Hypothalamus (tissue), 51 donors: Measurements from ENCODE around the gene EPB42.
A peak's percentile ranks its signal among the peaks of the same experiment; 100 is the strongest.
"Not testable (repeated sequence)": the region's sequence is repeated elsewhere in the genome, so short reads cannot be mapped to it uniquely, and the experiment has no call there.

ENCODE experiments used
- DNase-seq, 51 donors: peaks; one replicate each; lab custom pipeline; 2025; lab: John Stamatoyannopoulos, UW

EPB42 gene

GRCh38 chr15:43242616-43243015, 21.8 kb upstream of the EPB42 start:
- DNase-seq = no peak

- DNase-seq = peak in 16 of 51 donors; percentile 7 to 56 (median 24)
These were observed 20.3 kb upstream of the EPB42 start for GRCh38 chr15:43241100-43241499.

GRCh38 chr15:43239732-43240491, 19.1 kb upstream of the EPB42 start:
- DNase-seq = no peak

GRCh38 chr15:43238671-43239131, 17.9 kb upstream of the EPB42 start:
- no peak for DNase-seq

- no peak for DNase-seq
These were observed 17.1 kb upstream of the EPB42 start for GRCh38 chr15:43237842-43238470.

GRCh38 chr15:43235536-43235935, 14.7 kb upstream of the EPB42 start:
- DNase-seq = no peak

DNA sequence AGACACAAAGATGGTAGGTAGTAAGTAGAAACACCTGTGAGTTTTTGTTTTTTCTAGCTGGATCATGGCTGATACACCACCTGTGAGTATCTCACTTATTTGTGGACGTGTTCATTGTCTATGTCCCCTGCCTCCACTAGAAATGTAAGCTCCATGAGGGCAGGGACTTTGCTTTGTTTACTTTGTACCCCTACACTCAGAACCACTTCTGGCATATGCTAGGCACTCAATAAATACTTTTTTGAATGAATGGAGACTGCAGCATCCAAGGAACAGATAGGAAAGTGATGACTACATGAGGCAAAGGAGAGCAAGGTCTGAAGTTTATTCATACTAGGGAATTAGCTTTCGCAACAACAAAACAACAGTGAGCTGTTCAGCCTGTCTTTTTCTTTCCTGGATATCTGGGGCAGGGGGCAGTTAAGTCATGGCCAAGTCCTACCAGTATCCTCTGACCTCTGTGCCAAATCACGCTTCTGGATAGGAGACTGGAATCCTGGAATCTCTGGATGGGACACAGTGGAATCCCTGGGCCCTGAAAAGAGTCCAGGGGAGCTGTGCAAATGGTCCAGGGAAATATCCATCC, 11.6 kb upstream of the EPB42 start:
- no peak for DNase-seq

DNA sequence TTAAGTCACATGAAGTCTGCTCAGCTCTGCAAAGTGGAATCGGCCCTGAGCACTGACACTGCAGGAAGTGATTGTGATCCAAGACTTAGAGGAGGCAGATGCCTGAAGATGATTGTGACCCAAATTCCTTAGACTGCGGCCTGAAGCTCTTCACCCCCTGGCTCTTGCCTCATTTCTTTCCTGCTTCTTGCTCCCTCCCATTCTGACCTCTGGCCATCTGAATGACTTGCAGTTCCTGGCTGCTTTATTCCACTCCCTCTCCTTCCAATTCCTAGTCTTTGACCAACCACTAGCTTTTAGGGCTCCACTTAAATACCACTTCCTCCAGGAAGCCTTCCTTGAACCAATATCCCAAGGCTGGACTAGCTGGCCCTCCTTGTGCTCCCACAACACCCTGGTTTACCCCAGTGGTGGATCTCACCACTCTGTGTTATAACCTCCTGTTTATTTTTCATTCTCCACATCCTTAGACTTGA, 9.9 kb upstream of the EPB42 start:
- no peak for DNase-seq

DNA sequence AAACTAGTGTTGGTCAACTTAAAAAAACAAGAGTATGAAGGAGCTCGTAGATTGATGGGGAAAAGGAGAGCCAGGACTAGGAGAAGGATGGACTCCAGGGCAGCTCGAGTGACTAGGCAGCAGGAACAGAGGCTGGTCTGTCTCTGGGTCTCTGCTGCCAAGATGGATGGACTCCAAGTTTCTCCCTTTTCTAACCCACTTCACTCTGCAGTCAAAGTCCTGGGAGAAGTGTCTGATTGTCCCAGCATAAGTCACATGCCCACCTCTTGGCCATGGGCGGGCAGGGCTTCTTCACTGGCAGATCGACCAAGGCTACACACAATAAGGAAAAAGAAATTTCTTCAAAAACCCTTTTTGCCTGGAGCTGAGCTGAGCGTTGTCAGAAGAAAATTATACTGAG, 9.2 kb upstream of the EPB42 start:
- DNase-seq = peak in 35 of 51 donors; percentile 2 to 76 (median 40)

DNA sequence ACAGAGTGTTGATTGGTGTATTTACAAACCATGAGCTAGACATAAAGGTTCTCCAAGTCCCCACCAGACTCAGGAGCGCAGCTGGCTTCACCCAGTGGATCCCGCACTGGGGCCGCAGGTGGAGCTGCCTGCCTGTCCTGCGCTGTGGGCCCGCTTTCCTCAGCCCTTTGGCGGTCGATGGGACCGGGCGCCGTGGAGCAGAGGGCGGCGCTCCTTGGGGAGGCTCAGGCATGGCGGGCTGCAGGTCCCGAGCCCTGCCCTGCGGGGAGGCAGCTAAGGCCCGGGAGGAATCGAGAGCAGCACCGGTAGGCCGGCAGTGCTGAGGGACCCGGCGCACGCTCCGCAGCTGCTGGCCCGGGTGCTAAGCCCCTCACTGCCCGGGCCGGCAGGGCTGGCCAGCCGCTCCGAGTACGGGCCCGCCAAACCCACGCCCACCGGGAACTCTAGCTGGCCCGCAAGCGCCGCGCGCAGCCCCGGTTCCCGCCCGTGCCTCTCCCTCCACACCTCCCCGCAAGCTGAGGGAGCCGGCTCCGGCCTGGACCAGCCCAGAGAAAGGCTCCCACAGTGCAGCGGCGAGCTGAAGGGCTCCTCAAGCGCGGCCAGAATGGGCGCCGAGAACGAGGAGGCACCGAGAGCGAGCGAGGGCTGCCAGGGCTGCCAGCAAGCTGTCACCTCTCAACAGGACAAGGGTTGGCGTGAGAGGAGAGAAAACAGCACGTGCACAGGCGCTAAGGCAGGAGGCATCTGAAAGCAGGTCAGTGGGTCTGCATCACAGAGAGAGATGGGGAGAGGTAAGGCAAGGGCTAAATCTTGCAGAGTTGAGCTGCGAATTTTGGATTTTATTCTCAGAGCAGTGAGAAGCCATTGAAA, 5.9 kb upstream of the EPB42 start:
- DNase-seq = no peak

DNA sequence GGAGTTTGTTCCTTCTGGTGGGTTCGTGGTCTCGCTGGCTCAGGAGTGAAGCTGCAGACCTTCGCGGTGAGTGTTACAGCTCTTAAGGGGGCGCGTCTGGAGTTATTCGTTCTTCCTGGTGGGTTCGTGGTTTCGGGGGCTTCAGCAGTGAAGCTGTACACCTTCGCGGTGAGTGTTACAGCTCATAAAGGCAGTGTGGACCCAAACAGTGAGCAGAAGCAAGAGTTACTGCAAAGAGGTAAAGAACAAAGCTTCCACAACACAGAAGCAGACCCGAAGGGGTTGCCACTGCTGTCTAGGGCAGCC, 5.1 kb upstream of the EPB42 start:
- not testable (repeated sequence) for DNase-seq

DNA sequence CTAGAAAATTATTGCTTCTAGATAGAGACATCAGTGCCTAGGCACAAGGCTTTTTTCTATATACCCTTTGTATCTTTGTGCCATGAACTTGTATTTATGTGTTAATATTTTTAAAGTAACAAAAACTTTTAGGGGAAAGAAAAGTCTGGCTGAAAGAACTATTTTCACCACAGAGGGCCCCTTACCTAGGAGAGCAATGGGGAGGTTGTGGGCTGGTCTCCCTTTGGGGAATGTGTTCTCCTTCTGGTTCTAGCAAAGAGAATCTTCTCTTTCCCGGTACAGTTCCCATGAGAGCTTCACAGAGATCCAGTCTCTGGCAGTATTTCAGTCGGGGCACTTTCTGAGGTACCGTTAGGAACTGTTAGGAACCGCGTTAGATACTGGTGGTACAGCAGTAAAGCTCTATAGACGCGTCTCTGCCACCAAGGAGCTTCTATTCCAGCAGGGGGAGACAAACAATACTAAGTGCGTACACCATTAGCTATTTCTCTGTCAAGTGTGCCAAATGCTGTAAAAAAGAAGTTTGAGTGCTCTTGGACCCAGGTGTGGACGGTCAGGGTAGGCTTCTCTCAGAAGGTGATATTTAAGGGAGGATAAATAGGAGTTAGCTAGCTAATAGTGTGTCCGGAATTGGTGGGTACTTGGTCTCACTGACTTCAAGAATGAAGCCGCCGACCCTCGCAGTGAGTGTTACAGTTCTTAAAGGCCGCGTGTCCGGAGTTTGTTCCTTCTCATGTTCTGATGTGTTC, 4.6 kb upstream of the EPB42 start:
- peak in 17 of 51 donors; percentile 3 to 43 (median 23) for DNase-seq

GRCh38 chr15:43221422-43221821, 604 bp upstream of the EPB42 start:
- no peak for DNase-seq

DNA sequence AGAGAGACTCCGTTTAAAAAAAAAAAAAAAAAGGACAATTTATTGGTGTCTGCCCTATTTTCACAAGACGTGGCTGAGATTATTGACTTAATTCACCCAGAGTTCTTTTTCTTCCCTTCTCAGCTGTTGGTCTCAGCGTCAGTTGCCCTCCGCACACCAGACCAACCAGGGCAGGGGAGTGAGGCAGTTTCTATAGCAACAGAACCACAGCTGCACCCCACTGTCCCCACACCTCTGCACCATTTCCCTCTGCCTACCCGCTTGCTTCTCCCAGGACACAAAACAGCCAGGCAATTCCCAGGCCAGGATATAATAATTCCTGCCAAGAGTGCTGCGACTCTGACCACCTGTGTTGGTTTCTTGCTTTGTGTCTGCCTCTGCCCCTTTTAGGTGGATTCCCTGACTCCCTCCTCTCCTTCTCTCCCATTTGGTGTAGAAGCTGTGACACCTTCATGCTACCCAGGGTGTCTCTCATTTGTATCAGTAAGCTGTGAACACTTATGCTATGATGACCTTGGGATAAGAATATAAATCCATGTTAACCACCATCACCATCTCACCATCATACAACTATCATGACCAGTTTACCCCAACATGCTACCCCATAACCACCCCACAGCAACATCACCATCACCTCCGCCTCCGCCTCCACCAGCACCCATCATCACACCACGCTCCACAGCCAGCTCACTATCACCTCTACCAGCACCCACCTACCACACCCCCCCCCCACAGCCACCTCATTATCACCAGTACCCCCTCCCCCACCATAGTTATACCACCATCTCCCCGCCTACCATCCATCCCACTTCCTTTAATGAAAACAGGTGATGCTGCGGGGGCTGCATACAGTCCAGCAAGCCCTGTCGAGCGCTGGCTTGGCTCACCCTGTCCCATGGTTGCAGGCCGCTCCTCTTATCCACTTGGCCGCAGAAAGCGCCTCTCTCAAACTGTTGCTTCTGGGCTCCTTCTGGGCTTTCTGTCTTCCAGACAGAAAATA, 589 bp downstream of the EPB42 start:
- no peak for DNase-seq

DNA sequence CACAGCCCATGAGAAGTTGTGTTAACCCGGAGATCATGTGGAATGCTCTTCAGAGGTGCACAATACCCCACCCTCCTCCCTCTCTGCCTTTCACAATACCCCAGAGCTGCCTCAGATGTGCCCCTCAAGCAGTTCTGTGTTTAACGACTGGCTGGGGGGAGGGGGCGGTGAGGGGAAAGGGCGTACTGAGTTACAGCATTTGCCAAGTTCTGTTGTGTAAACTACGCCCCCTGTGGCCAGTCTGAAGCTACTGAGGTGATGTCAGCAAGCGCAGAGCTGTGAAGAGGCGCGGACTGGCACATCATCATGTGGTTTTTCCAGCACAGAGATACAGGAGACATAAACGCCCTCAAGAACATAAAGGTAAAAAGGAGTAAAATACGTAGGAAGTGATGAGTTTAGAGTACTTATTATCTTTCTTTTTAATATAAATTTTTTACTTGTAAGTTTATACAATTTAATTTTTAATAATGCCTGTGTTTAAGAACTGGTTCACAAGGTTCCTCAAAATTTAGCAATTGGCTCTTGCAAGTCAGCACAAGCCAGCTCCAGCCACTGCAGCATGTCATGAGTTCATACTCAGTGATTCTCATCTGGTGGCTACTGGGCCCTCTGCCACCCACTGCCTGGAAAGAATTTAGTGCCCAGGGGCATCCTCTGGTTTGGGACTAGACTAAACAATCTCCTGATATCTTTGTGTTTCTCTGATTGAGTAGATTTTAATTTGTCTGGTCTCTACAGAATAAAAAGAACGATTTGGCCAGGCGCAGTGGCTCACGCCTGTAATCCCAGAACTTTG, 1.7 kb downstream of the EPB42 start:
- DNase-seq = no peak

- DNase-seq = peak in 1 of 51 donors; percentile 1
These were observed 4.9 kb downstream of the EPB42 start for GRCh38 chr15:43215961-43216360.

DNA sequence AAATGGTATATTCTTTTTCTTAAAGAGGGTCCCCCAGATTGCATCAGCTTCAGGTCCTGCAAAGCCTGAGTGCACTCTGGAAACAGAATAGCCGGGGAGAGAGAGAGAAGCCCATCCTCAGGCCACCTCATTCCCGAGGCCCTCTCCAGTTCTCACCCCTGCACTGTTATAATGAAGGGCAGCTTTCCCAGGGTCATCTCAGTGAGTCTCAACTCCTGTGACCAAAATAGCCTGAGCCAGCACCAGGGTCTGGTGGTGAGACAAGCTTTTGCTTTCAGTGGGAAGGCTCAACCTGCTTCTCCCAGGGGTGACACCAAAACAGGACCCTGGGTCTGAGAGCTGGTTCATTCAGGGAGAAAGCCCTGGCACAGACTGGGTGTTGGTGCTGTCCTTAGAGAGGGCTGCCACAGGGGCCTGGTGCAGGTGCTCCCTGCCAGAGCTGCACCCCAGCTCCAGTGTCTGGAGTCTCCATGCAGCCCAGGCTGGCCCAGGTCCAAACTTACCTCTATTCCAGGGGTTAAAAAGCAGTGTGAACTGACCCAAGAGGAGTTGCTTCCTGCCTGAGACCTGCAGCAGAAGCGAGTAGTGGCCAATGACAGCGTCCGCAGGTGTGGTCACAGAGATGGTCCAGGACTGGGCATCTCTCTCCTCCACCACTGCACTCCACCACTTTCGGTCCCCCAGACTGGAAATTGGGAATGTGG, 6.1 kb downstream of the EPB42 start:
- DNase-seq = no peak
